Esophagus (tissue), 2 donors: ENCODE measurements around the gene ANAPC5. TPM values are rescaled to one million over a fixed set of nuclear protein-coding genes. Genes with fewer than 3 reads are reported as not detected.
"Not testable (repeated sequence)": the region's sequence is repeated elsewhere in the genome, so short reads cannot be mapped to it uniquely, and the experiment has no call there.

Experiments used
- H3K27ac ChIP-seq, 2 donors: one replicate each; pipeline ENCODE4 v1.5.1; 2013; ENCODE audit warnings: low read depth in 2 of 2, mild to moderate bottlenecking in 2 of 2, inconsistent platforms in 1 of 2, low read length in 1 of 2, moderate library complexity in 1 of 2
- H3K27me3 ChIP-seq, 2 donors: one replicate each; pipeline ENCODE4 v1.6.1; 2013; ENCODE audit warnings: low read length in 2 of 2, control low read depth in 1 of 2, mild to moderate bottlenecking in 1 of 2; ENCODE audit not compliant: insufficient read depth in 2 of 2, control insufficient read depth in 1 of 2
- H3K36me3 ChIP-seq, 2 donors: one replicate each; pipeline ENCODE4 v1.6.1; 2013; ENCODE audit warnings: low read length in 1 of 2; ENCODE audit not compliant: control insufficient read depth in 2 of 2, insufficient read depth in 2 of 2
- H3K4me1 ChIP-seq, 2 donors: one replicate each; pipeline ENCODE4 v1.6.1; 2013; ENCODE audit warnings: low read length in 1 of 2; ENCODE audit not compliant: control insufficient read depth in 2 of 2, insufficient read depth in 2 of 2
- H3K4me3 ChIP-seq, 2 donors: one replicate each; pipeline ENCODE4 v1.5.1; 2013; ENCODE audit warnings: low read length in 2 of 2, mild to moderate bottlenecking in 2 of 2, low read depth in 1 of 2, moderate library complexity in 1 of 2
- H3K9me3 ChIP-seq, 2 donors: one replicate each; pipeline ENCODE4 v1.6.1; 2013; ENCODE audit warnings: mild to moderate bottlenecking in 2 of 2, low read depth in 1 of 2, low read length in 1 of 2, moderate library complexity in 1 of 2; ENCODE audit not compliant: control insufficient read depth in 2 of 2, insufficient read depth in 1 of 2
- whole genome bisulfite sequencing, 2 donors: extraction: QIAGEN DNeasy Blood & Tissue Kit; methylation state at CpG; one replicate each; pipeline ENCODE4 v1.1.7; 2013; 5-methylcytosine and 5-hydroxymethylcytosine counted together
- polyA plus RNA-seq, 2 donors: library from polyadenylated mRNA; stranded (reverse); fragments of 200-250 nt; gene quantifications; one replicate each; pipeline ENCODE4 v1.2.3, GENCODE V29; 2013
- donor health status: healthy with polysubstance abuse.
- donor health status: Bipolar disorder and iron deficiency.

ANAPC5 gene
- polyA plus RNA-seq, 2 donors, result 65.4 to 71.1 TPM

DNA sequence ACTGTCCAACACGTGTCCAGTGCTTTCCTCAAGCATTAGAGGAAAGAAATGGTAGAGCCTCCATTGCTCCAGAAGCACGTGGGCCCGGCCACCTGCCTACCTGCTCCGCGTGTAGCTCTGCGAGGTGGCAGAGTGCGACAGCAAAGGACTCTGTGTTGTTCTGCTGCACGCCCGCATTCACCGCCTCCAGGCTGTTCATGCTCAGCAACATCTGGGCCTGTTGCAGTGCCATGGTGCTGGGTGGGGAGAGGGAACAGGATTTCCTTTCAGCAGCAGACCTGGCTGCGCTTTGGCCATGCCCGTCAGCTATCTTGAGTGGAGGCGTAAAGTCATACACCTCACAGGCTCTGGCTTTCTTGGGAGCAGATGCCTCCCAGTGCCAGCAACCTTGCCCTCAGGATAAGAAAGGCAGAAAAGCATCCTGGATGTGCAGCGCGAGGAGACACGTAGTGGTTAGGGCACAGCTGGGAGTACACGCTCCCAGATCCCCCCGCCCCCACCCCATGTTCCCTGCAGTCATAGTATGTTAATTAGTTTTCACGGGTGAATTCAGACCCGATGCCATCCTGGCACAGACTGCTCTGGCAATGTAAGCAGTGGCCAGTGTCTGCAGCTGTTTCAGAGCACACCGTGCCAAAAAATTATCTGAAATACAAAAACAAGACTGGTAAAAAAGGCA lies 25.1 kb downstream of the ANAPC5 start:
- Histone ChIP-seq H3K36me3 (peaks cover 18 to 22% of the 10 kb centered on the region in 2 donors), H3K4me3 (no peak overlapping the region), H3K27me3 (no peaks in the 10 kb centered on the region), H3K9me3 (no peaks in the 10 kb centered on the region), H3K4me1 (peaks cover 0 to 4% of the 10 kb centered on the region in 2 donors), H3K27ac (no peak overlapping the region)
- 75 to 76% methylated on average over 21 of the region's 21 CpGs for WGBS, 2 donors

DNA sequence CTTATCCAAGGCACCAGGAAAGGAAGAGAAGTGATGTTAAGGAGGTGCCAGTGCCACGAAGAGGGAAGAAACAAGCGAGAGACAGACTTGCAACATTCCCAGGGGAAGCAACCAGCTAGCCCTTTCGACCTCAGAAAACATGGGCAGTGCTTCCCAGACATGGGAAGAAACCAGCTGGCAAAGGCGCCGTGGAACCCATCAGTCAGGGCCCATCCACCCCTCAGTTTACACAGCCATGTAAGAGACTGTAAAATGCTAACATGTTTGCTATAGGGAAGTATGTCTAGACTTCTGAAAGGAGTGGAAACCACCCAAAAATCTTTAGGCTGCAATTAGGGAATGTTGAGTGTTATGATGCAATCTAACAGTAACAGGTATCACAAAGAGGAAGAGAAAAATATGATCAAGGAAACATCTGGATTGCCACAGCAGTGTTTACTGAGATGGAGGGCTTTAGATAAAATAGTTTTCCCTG lies 26.3 kb downstream of the ANAPC5 start:
- H3K27ac ChIP-seq, result no peak overlapping the region
- peaks cover 17% of the 10 kb centered on the region in 2 donors for H3K36me3 ChIP-seq
- no peaks in the 10 kb centered on the region for H3K27me3 ChIP-seq
- 52 to 68% methylated on average over 5 of the region's 5 CpGs for WGBS, 2 donors
- no peak overlapping the region for H3K4me3 ChIP-seq
- peaks cover 0 to 4% of the 10 kb centered on the region in 2 donors for H3K4me1 ChIP-seq
- no peaks in the 10 kb centered on the region for H3K9me3 ChIP-seq

DNA sequence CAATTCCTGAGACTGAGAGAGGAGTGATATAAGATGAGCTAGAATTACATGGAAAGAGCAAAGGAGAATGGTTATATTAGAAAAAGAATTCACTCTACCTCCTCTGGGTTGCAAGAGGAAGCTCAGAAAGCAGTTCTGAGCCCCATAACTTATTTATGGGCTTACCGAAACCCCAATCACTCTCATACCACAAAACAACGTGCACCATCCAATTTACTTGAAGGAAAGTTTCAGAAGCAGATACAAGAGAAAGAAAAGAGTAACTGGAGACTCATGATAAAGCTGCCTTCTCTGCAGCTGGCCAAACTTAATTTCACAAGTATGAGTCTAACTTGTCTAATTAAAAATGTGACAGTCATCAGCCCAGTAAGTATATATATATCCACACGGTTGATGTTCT lies 28.3 kb downstream of the ANAPC5 start:
- Histone ChIP-seq H3K36me3 (peaks cover 14 to 17% of the 10 kb centered on the region in 2 donors), H3K27me3 (no peaks in the 10 kb centered on the region), H3K4me3 (no peak overlapping the region), H3K4me1 (peaks cover 0 to 4% of the 10 kb centered on the region in 2 donors), H3K27ac (no peak overlapping the region), H3K9me3 (no peaks in the 10 kb centered on the region)
- WGBS, 2 donors, result 88 to 92% methylated on average over 3 of the region's 3 CpGs

DNA sequence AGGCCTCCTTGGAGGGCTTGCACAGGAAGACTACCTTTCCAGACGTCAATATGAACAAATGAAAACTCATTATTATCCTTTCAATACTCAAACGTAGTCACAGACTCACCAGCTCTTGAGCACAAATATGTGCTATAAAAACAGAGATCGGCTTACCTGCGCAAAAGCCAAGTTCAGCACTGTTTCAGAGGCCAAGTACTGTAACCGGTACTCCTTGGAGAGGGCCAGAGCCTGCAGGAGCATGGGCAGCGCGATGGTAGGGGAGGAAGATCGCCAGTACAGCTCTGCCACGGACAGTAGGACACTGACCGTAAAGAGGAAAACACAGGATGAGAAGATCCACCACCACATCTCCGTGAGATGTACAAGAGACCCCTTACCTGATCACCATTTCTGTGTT lies 34.1 kb downstream of the ANAPC5 start:
- H3K27me3 ChIP-seq, result no peaks in the 10 kb centered on the region
- 90 to 93% methylated on average over 11 of the region's 11 CpGs for WGBS, 2 donors
- peaks cover 5 to 8% of the 10 kb centered on the region in 2 donors for H3K36me3 ChIP-seq
- no peaks in the 10 kb centered on the region for H3K9me3 ChIP-seq
- no peak overlapping the region for H3K4me3 ChIP-seq
- H3K27ac ChIP-seq, result no peak overlapping the region
- H3K4me1 ChIP-seq, result no peaks in the 10 kb centered on the region

DNA sequence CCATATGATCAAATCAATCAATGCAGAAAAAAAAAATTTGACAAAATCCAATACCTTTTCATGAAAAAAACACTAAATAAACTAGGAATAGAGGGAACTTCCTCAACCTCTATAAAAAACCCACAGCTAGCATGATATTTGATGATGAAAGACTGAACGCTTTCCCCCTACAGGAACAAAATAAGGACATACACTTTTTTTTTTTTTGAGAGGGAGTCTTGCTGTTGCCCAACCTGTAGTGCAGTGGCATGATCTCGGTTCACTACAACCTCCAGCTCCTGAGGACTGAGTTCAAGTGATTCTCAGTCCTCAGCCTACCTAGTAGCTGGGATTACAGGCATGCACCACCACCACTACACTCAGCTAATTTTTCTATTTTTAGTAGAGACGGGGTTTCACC lies 37.8 kb downstream of the ANAPC5 start:
- 91 to 99% methylated on average over 3 of the region's 3 CpGs for WGBS, 2 donors
- peaks cover 2 to 8% of the 10 kb centered on the region in 2 donors for H3K36me3 ChIP-seq
- no peaks in the 10 kb centered on the region for H3K9me3 ChIP-seq
- H3K4me3 ChIP-seq, result no peak overlapping the region
- no peaks in the 10 kb centered on the region for H3K4me1 ChIP-seq
- no peak overlapping the region for H3K27ac ChIP-seq
- no peaks in the 10 kb centered on the region for H3K27me3 ChIP-seq

DNA sequence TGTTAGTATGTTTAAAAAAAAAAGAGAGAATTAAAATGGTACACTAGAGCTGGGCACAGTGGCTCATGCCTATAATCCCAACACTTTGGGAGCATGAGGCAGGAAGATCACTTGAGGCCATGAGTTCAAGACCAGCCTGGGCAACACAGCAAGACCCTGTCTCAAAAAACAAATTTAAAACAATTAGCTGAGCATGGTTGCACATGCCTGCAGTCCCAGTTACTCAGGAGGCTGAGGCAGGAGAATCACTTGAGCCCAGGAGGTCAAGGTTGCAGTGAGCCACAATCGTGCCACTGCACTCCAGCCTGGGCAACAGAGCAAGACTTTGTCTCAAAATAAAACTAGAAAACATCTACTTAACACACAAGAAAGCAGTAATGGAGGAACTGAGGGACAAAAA lies 42.0 kb downstream of the ANAPC5 start:
- not testable (repeated sequence) for H3K36me3 ChIP-seq, H3K9me3 ChIP-seq, H3K27me3 ChIP-seq, H3K4me3 ChIP-seq, H3K27ac ChIP-seq, H3K4me1 ChIP-seq
- 83 to 96% methylated on average over 1 of the region's 1 CpG for WGBS, 2 donors

DNA sequence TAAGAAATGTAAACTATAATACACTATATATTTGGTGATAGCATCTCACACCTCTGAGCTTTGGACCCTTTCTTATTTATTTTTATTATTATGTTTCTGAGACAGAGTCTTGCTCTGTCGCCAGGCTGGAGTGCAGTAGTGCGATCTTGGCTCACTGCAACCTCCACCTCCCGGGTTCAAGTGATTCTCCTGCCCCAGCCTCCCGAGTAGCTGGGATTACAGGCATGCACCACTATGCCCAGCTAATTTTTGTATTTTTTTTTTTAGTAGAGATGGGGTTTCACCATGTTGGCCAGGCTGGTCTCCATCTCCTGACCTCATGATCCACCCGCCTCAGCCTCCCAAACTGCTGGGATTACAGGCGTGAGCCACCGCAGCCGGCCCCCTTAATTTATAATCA lies 44.8 kb downstream of the ANAPC5 start:
- not testable (repeated sequence) for H3K9me3 ChIP-seq, H3K27me3 ChIP-seq, H3K4me1 ChIP-seq, H3K4me3 ChIP-seq, H3K27ac ChIP-seq, H3K36me3 ChIP-seq
- WGBS, 2 donors, result 92 to 97% methylated on average over 8 of the region's 8 CpGs

DNA sequence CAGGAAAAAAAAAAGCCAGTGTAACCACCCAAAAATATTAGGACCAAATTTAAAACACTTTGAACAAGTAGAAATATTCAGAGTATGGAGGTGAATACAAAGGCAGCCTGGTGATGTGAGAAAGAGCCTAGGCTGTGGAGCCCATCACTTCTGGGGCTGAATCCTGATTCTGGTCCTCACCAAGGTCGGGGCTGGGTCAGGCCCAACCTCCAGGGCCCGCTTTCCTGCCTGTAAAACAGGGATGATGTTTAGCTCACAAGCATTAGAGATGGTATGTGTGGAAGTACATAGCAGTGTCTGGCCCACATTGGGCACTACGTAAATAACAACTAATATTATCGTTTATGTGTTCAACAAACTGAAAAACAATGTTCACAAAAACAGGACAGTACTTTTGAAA lies 47.9 kb downstream of the ANAPC5 start:
- Histone ChIP-seq H3K9me3 (no peaks in the 10 kb centered on the region), H3K27ac (no peak overlapping the region), H3K36me3 (peaks cover 2 to 3% of the 10 kb centered on the region in 2 donors), H3K27me3 (peaks cover 0 to 2% of the 10 kb centered on the region in 2 donors), H3K4me1 (no peaks in the 10 kb centered on the region), H3K4me3 (no peak overlapping the region)
- WGBS, 2 donors, result 87 to 94% methylated on average over 4 of the region's 4 CpGs

DNA sequence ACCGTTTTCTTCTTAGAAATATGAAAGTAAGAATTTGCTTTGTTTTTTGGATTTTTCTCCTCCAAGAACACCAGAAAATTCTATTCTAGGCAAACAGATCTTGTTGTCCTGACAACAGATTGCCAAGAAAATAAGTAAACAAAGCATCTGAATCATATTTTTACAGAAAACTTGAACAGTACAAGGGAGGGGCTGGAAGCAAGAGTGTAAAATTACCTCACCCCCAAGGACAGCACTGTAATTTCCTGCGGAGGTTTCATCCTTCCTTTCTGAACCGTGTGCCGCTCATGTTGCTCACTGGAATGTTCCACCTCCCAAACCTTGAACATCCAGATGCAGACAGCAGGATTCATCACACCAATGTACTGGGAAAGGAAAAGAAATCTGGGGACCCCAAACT lies 50.3 kb downstream of the ANAPC5 start:
- H3K27me3 ChIP-seq, result peaks cover 0 to 2% of the 10 kb centered on the region in 2 donors
- H3K4me1 ChIP-seq, result no peaks in the 10 kb centered on the region
- H3K4me3 ChIP-seq, result no peak overlapping the region
- WGBS, 2 donors, result 60 to 68% methylated on average over 4 of the region's 4 CpGs
- no peaks in the 10 kb centered on the region for H3K9me3 ChIP-seq
- no peak overlapping the region for H3K27ac ChIP-seq
- H3K36me3 ChIP-seq, result no peaks in the 10 kb centered on the region
